AG08396 (cell line): ENCODE data around the gene KL.

Experiments used
- DNase-seq: peaks from one replicate; pipeline ENCODE4 v3.0.0; 2012; ENCODE audit warnings: low spot score, mixed read lengths

KL gene

GRCh38 chr13:33112766-33113165, 96.5 kb downstream of the KL start:
- no peak for DNase-seq

DNA sequence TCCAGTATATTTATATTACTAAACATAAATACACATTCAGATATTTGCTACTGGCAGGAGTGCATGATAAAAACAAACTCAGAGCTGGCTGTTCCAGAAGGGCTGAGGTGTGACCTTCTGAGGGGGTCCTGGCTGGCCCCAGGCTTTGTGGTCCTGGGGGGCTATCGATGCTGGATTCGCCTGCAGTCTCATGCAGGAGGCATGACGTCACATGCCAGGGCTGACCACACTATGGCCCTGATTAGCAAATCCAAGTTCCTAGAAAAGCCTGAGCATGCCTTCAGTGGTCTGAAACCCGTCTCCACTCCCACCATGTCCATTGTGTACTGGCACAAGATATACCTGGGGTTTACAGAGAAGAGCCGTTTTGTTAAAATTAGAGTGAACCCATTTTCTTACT, 97.9 kb downstream of the KL start:
- DNase-seq, result no peak

GRCh38 chr13:33115274-33115673, 99.1 kb downstream of the KL start:
- DNase-seq, result no peak
